ENCODE measurements around the gene CCN6.

The CCN6 gene

GRCh38 chr6:112013051-112013450, 40.9 kb upstream of the CCN6 start:
- DNase-seq (ENCODE audit: low spot score): no peak
- no peak for TF ChIP-seq CTCF (IDR thresholded peaks at IDR 0.05)
- Histone ChIP-seq H3K4me3 (no peak overlapping the region), H3K27ac (no peak overlapping the region)

GRCh38 chr6:112014483-112014882, 39.4 kb upstream of the CCN6 start:
- H3K27ac ChIP-seq: peak overlapping the region; percentile 19 to 80
- no peak overlapping the region for H3K4me3 ChIP-seq
- TF ChIP-seq CTCF (IDR thresholded peaks at IDR 0.05): no peak
- DNase-seq (ENCODE audit: low spot score): no peak

- Histone ChIP-seq H3K4me3 (no peak overlapping the region), H3K27ac (peak overlapping the region in 1 of 2 donors; percentile 10)
- TF ChIP-seq CTCF (IDR thresholded peaks at IDR 0.05): no peak
- DNase-seq (ENCODE audit: low spot score): no peak
Measured at GRCh38 chr6:112015725-112016124, 38.2 kb upstream of the CCN6 start.

GRCh38 chr6:112016320-112016719, 37.6 kb upstream of the CCN6 start:
- DNase-seq (ENCODE audit: low spot score): no peak
- Histone ChIP-seq H3K27ac (peak overlapping the region in 1 of 2 donors; percentile 10), H3K4me3 (no peak overlapping the region)
- no peak for TF ChIP-seq CTCF (IDR thresholded peaks at IDR 0.05)

- TF ChIP-seq CTCF (IDR thresholded peaks at IDR 0.05): no peak
- Histone ChIP-seq H3K4me3 (no peak overlapping the region), H3K27ac (peak overlapping the region in 1 of 2 donors; percentile 78)
- DNase-seq (ENCODE audit: low spot score): no peak
Measured at GRCh38 chr6:112017169-112017568, 36.7 kb upstream of the CCN6 start.

- no peak overlapping the region for H3K4me3 ChIP-seq
- peak overlapping the region; percentile 27 to 78 for H3K27ac ChIP-seq
- TF ChIP-seq CTCF (IDR thresholded peaks at IDR 0.05): no peak
- no peak for DNase-seq (ENCODE audit: low spot score)
Measured at GRCh38 chr6:112017760-112018537, 36.0 kb upstream of the CCN6 start.
